ENCODE results near the gene ATRAID.

- TF ChIP-seq BCL11A (IDR thresholded peaks at IDR 0.05; ENCODE audit: low read depth, low read length) (no peak), POLR2AphosphoS5 (IDR thresholded peaks at IDR 0.05; ENCODE audit: low read length) (no peak), CTCF (IDR thresholded peaks at IDR 0.05 in 2 of 3, conservative IDR thresholded peaks at IDR 0.05 in 1 of 3; ENCODE audit: control insufficient read depth in 2 of 3, extremely low read depth in 1 of 3, insufficient read depth in 1 of 3, low read depth in 3 of 3, low read length in 3 of 3) (no peak), DPF2 (IDR thresholded peaks at IDR 0.05) (no peak), REST (IDR thresholded peaks at IDR 0.05; ENCODE audit: low read depth, low read length) (no peak)
Observed at GRCh38 chr2:27214941-27215340, 3.1 kb downstream of the ATRAID start.

All from GM12878 (cell line).